Skeletal muscle satellite cell (primary cell): ENCODE data around the gene SYT11.
"Not testable (repeated sequence)": the region's sequence is repeated elsewhere in the genome, so short reads cannot be mapped to it uniquely, and the experiment has no call there.

ENCODE experiments used
- H3K27me3 ChIP-seq: 2 replicates; pipeline ENCODE4 v1.7.0; 2013; ENCODE audit warnings: low read length; ENCODE audit not compliant: control insufficient read depth, insufficient read depth
- H3K36me3 ChIP-seq: 2 replicates; pipeline ENCODE4 v1.7.0; 2013; ENCODE audit warnings: mild to moderate bottlenecking, control low read depth, low read length; ENCODE audit not compliant: insufficient read depth
- H3K4me1 ChIP-seq: 2 replicates; pipeline ENCODE4 v1.7.0; 2013; ENCODE audit warnings: low read length; ENCODE audit not compliant: control insufficient read depth, insufficient read depth
- H3K4me2 ChIP-seq: 2 replicates; pipeline ENCODE4 v1.7.0; 2013; ENCODE audit warnings: mild to moderate bottlenecking, low read length
- H3K4me3 ChIP-seq: 2 replicates; pipeline ENCODE4 v1.7.0; 2013; ENCODE audit warnings: low read length
- H3K9ac ChIP-seq: 2 replicates; pipeline ENCODE4 v1.7.0; 2013; ENCODE audit warnings: mild to moderate bottlenecking, low read depth, low read length, moderate library complexity
- H3K9me3 ChIP-seq: replicated peaks from 2 replicates; pipeline ENCODE4 v1.7.0; 2013; ENCODE audit warnings: mild to moderate bottlenecking, control low read depth, low read length

Gene SYT11

DNA sequence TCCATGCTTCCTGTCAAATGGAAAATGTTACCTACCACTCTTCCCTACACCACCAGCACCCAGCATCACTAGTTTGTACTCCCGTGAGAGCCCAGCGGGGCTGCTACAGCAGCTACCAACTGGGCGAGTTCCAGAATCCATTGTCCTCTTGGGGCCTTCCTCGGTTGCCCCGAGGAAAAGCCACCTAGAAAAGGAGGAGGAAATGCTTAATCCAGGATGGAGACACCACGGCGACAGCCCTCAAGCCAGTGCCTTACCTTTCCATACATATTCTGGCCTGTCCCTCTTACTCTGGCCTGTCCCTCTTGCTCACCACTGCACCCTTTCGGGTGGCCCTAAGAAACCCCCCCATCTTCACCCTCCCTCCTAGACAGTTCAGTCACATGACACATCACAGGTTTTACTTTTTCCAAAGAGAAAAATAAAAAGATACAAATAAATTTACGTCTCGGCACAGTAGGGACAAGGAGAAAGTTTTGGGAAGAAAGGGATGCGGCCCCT, 51.3 kb downstream of the SYT11 start:
- Histone ChIP-seq H3K9ac (peak overlapping the region; percentile 89), H3K36me3 (peaks cover 65% of the 10 kb centered on the region), H3K4me2 (peak overlapping the region; percentile 90), H3K4me1 (peaks cover 16% of the 10 kb centered on the region), H3K4me3 (peak overlapping the region; percentile 83), H3K9me3 (no peaks in the 10 kb centered on the region), H3K27me3 (no peaks in the 10 kb centered on the region)

DNA sequence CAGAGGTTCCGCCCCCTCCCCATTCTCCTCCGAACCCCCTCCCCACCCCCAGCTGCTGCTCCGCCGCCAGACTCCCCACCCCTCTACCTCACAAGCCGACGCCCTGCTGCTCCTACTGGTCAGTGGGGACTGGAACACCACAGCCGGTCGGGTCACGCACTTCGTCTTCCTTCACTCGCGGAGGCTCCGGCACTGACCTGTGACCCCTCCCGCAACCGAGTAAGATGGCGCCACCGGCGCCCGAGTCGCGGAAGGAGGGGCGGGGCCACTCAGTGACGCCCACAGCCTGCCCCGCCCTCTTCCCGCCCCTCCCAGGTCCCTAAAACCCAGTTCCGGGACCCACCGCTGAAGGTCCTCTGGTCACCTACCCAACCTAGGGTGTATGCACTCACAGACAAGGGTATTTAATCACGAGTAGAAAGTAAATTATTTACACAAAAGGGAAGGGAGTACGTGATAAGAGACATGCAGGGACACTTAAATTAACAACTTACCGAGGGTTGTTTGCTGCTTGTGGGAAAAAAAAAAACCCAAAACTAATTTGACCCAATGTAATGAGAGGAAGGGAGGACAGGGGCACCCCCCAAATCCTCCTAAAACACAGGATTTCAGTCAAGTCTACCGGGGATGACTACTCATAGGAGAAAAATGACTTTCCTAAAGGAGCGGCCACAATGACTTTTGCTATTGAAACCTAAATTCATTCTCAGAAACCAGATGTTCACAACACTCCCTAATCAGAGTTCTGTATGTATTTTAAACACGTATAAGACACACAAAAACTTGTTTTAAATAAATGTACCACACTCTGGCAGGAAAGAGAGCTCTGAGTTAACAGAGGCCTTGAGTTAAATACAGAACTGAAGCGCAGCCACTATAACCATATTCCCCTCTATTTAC, 52.0 kb downstream of the SYT11 start, which contains the start of gene RIT1:
Gene RIT1, minus strand, starts transcription at position 194 of the 900 bp plus-strand sequence. CDS start 588 bp downstream, outside the sequence.
- peak within 1 kb of the TSS; percentile 89 for H3K9ac ChIP-seq
- peak within 1 kb of the TSS; percentile 83 for H3K4me3 ChIP-seq
- peak within 1 kb of the TSS; percentile 90 for H3K4me2 ChIP-seq
- peaks cover 16% of the 10 kb centered on the region for H3K4me1 ChIP-seq
- no peaks in the 10 kb centered on the region for H3K27me3 ChIP-seq
- H3K36me3 ChIP-seq: peaks cover 66% of the 10 kb centered on the region
- H3K9me3 ChIP-seq: no peaks in the 10 kb centered on the region

DNA sequence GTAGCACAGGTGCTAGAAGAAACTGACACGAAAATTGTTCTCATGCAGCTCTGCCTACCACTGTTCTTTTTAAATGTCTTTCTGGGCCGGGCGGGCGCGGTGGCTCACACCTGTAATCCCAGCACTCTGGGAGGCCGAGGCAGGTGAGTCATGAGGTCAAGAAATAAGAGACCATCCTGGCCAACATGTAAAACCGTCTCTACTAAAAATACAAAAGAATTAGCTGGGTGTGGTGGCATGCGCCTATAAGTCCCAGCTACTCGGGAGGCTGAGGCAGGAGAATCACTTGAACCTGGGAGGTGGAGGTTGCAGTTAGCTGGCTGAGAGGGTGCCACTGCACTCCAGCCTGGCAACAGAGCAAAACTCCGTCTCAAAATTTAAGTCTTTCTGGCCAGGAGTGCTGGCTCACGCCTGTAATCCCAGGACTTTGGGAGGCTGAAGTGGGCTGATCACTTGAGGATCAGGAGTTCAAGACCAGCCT, 52.7 kb downstream of the SYT11 start:
- Histone ChIP-seq H3K4me1 (peaks cover 16% of the 10 kb centered on the region), H3K9me3 (no peaks in the 10 kb centered on the region), H3K4me3 (no peak overlapping the region), H3K36me3 (peaks cover 67% of the 10 kb centered on the region), H3K27me3 (no peaks in the 10 kb centered on the region), H3K9ac (peak overlapping the region; percentile 89), H3K4me2 (peak overlapping the region; percentile 90)

DNA sequence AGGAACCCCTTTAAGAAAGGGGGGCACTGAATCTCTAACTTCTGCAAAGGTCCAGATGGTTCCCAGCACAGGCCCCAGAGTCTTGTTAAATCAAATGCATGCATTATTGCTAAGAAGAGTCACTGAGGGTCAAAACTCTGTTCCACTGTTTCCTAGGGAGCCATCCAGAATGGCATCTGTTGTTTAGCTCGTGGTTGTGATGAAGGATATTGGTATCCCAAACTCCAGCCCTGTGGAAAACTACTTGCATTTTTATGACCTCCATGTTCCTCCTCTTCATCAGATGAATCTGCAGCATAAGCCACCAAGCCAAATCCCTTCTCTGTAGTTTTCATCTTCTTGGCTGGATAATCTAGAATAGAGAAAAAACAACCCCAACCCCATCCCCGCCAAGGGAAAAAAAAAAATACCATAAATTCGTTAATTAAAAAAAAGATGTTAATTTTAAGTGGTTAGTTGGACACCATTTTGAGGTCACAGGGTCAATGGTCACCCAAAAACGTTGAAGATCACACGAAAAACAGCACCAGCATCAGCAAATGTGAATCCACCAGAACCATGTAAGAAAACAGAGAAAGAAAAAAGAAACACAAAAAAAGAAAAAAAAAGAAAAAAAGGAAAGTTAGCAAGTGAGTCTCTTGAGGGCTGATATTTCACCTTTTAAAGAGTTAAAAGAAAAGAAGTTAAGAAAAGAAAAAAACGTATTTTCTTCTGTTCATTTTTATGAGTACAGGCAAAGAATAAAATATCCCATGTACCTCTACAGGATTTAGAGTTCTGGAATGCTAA, 54.8 kb downstream of the SYT11 start:
- H3K9me3 ChIP-seq: no peaks in the 10 kb centered on the region
- H3K27me3 ChIP-seq: no peaks in the 10 kb centered on the region
- H3K4me3 ChIP-seq: no peak overlapping the region
- peaks cover 75% of the 10 kb centered on the region for H3K36me3 ChIP-seq
- peaks cover 16% of the 10 kb centered on the region for H3K4me1 ChIP-seq
- peak overlapping the region; percentile 20 for H3K9ac ChIP-seq
- H3K4me2 ChIP-seq: no peak overlapping the region

DNA sequence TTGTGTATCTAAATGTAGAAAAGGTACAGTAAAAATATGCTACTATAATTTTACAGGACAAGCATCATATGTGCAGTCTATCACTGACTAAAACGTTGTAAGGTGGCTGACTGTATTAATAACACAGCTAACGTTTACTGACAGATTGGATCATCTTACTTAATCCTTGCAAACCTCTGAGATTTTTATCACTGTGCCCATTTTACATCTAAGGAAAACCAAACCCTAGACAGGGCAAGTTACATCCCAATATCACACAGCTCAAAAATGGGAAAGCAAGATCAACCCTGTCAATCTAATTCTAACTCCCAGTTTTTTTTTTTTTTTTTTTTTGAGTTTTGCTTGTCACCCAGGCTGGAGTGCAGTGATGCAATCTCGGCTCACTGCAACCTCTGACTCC, 59.3 kb downstream of the SYT11 start:
- no peak overlapping the region for H3K9ac ChIP-seq
- H3K4me1 ChIP-seq: no peaks in the 10 kb centered on the region
- H3K4me3 ChIP-seq: no peak overlapping the region
- H3K4me2 ChIP-seq: no peak overlapping the region
- H3K36me3 ChIP-seq: peaks cover 87% of the 10 kb centered on the region
- no peaks in the 10 kb centered on the region for H3K27me3 ChIP-seq
- no peaks in the 10 kb centered on the region for H3K9me3 ChIP-seq

DNA sequence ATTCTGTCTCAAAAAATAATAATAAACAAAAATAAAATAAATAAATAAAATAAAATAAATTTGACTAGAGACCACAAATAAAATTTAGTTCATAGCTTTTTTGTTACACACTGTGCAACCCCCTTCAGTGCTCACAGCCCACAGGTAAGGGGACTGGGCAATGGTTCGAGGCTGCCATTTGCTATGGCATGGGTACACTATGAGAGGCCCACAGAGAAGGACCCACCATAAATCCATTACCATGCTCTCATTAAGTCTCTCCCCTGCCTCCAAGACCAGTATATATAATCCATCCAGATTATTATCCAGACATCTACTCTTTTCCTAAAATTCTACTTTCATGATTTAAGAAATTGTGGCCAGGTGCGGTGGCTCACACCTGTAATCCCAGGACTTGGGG, 60.4 kb downstream of the SYT11 start:
- H3K4me3 ChIP-seq: no peak overlapping the region
- H3K4me2 ChIP-seq: no peak overlapping the region
- H3K9ac ChIP-seq: no peak overlapping the region
- H3K36me3 ChIP-seq: peaks cover 85% of the 10 kb centered on the region
- no peaks in the 10 kb centered on the region for H3K9me3 ChIP-seq
- H3K4me1 ChIP-seq: no peaks in the 10 kb centered on the region
- H3K27me3 ChIP-seq: no peaks in the 10 kb centered on the region

DNA sequence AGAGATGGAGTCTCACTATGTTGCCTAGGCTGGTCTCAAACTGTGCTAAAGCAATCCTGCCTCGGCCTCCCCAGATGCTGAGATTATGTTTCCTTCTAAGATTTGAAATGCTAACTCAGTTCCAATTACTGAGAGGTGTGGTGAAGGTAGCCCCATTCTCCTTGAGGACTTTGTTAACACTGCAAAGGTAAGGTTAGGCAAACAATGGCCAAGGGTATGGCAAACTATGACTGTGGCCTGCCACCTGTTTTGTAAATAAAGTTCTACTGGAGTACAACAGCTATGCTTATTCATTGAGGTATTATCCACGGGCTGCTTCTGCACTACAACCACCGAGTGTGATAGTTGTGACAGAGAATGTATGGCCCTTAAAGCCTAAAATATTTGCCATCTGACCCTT, 61.4 kb downstream of the SYT11 start:
- no peaks in the 10 kb centered on the region for H3K4me1 ChIP-seq
- no peaks in the 10 kb centered on the region for H3K27me3 ChIP-seq
- no peaks in the 10 kb centered on the region for H3K9me3 ChIP-seq
- H3K9ac ChIP-seq: no peak overlapping the region
- no peak overlapping the region for H3K4me2 ChIP-seq
- peaks cover 86% of the 10 kb centered on the region for H3K36me3 ChIP-seq
- H3K4me3 ChIP-seq: no peak overlapping the region

DNA sequence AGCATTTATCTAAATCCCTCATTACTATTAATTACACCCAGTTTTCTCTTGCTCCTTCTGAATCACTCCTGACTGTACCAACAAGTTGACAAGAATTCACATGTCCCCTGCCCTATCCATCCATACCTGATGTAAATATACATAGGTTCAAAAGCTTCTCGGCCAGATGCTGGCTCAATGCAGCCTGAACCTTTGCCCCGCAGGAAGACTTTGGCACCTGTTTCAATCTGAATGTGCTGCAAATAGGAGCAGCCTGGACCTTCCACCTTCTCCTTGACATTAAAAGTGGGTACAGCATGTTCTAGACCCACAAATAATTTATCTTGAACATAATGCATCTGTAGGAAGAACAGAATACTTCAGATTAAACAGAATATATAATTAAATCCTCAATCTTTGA, 66.1 kb downstream of the SYT11 start:
- H3K4me1 ChIP-seq: peaks cover 4% of the 10 kb centered on the region
- H3K27me3 ChIP-seq: no peaks in the 10 kb centered on the region
- H3K4me2 ChIP-seq: no peak overlapping the region
- no peak overlapping the region for H3K9ac ChIP-seq
- H3K36me3 ChIP-seq: peaks cover 88% of the 10 kb centered on the region
- H3K9me3 ChIP-seq: no peaks in the 10 kb centered on the region
- no peak overlapping the region for H3K4me3 ChIP-seq

DNA sequence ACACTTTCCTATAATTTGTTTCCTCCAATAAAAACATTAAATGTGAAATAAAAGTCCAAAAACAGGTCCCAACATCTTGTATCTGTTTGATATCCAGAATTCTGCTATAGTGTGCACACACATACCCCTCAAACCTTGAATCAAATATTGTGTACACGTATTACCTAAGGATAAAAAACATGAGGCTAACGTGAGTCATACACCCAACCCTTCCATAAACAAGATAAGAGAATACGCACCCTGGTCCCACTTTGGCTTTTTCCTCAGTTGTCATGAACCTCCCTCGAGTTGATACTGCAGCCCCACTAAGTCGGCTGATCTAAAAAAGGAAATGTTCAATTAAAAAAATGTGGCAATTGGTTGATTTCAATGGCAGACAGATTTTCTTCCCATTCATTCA, 69.7 kb downstream of the SYT11 start:
- no peak overlapping the region for H3K4me2 ChIP-seq
- H3K9me3 ChIP-seq: no peaks in the 10 kb centered on the region
- no peaks in the 10 kb centered on the region for H3K27me3 ChIP-seq
- no peak overlapping the region for H3K4me3 ChIP-seq
- no peak overlapping the region for H3K9ac ChIP-seq
- H3K36me3 ChIP-seq: peaks cover 86% of the 10 kb centered on the region
- H3K4me1 ChIP-seq: peaks cover 29% of the 10 kb centered on the region

DNA sequence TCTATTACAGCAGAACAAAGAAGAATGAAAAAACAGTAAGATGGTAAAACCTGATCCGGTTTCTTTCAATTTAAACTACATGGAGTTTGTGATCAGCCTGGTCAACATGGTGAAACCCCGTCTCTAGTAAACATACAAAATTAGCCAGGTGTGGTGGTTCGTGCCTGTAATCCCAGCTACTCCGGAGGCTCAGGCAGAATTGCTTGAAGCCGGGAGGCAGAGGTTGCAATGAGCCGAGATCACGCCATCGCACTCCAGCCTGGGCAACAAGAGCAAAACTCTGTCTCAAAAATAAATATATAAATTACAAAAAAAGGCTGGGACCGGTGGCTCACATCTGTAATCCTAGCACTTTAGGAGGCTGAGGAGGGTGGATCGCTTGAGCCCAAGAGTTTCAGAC, 71.4 kb downstream of the SYT11 start:
- Histone ChIP-seq H3K4me2 (peak overlapping the region; percentile 97), H3K4me3 (peak overlapping the region; percentile 53), H3K4me1 (peaks cover 33% of the 10 kb centered on the region), H3K9ac (peak overlapping the region; percentile 29), H3K36me3 (peaks cover 72% of the 10 kb centered on the region)
- not testable (repeated sequence) for H3K27me3 ChIP-seq, H3K9me3 ChIP-seq

DNA sequence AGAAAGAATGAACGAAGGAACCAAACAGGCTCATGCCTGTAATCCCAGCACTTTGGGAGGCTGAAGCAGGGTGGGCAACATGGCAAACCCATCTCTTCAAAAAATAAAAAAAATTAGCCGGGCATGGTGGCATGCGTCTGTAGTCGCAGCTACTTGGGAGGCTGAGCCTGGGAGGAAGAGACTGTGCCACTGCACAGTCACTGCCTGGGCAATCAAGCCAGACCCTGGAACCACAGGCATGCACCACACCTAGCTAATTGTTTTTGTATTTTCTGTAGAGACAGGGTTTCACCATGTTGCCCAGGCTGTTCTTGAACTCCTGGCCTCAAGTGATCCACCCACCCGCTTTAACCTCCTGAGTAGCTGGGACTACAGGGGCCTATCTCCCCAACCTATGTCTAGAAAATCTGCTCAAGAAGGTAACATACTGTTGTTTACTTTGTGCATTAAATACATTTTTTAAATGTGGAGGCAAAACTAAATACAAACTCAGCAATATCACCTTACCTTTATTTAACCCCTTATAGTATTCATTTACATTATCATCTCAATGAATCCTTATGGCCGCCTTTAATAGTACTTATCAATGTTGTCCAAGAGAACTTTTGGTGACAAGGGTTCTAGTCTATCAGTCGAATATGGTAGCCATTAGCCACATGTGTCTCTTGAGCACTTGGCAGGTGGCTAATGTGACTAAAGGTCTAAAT, 72.1 kb downstream of the SYT11 start:
- H3K4me3 ChIP-seq: peak overlapping the region; percentile 53
- no peaks in the 10 kb centered on the region for H3K27me3 ChIP-seq
- peaks cover 33% of the 10 kb centered on the region for H3K4me1 ChIP-seq
- peak overlapping the region; percentile 47 for H3K9ac ChIP-seq
- H3K9me3 ChIP-seq: no peaks in the 10 kb centered on the region
- peaks cover 65% of the 10 kb centered on the region for H3K36me3 ChIP-seq
- peak overlapping the region; percentile 97 for H3K4me2 ChIP-seq
